Stimulated activated CD8-positive, alpha-beta memory T cell treated with anti-CD3 and anti-CD28 coated beads, Interleukin-2, amount 100 ng/mL, for 48 hours (primary cell): ENCODE measurements around the gene GRB10.
"Not testable (repeated sequence)": the region's sequence is repeated elsewhere in the genome, so short reads cannot be mapped to it uniquely, and the experiment has no call there.

Experiments
- DNase-seq, 2 donors: peaks; one replicate each; pipeline ENCODE4 v3.0.0-alpha.2; 2020; ENCODE audit warnings: low read depth in 2 of 2

Gene GRB10

GRCh38 chr7:50745336-50745735 lies 37.4 kb downstream of the GRB10 start:
- DNase-seq, result no peak

DNA sequence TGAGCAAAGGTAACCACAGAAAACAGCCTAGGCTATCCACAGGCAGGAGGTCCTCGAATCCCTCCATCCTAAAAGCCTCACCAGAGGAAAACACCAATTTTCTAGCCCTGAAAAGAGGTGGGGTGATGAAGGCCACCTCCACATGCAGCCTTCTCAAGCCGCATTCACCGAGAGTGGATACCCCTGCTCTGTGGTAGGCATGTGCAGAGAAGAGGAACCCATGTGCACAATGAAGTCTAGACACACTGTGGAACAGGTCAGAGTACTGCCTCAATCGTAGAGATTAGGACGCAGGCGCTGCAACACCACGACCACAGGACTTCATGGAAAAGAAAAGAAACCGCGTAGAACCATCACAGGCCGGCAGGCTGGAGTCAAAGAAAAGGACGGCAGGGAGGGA lies 38.8 kb downstream of the GRB10 start:
- no peak for DNase-seq

DNA sequence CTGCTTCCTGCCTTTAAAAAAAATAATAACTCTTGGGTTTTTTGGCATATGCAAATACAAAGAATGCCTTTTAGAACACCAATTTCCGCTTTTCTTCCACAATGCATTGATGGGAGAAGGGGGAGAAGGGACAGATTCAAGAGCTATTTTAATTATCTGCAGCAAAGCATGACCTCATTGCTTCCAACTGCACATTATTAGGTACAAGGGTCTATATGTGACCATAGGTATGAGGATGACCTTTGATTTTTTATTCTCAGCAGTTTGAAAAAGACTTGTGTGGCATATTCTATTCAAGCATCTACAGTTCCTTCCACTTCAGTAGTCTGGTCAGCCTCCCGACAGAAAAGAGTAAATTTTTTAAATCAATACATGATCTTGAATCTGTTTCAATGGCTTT lies 39.7 kb downstream of the GRB10 start:
- no peak for DNase-seq

- DNase-seq, result no peak
These were observed 40.3 kb downstream of the GRB10 start for GRCh38 chr7:50742401-50742800.

GRCh38 chr7:50739744-50740435 lies 42.8 kb downstream of the GRB10 start:
- peak; percentile 6 to 19 for DNase-seq

- no peak for DNase-seq
These were observed 43.8 kb downstream of the GRB10 start for GRCh38 chr7:50738932-50739331.

DNA sequence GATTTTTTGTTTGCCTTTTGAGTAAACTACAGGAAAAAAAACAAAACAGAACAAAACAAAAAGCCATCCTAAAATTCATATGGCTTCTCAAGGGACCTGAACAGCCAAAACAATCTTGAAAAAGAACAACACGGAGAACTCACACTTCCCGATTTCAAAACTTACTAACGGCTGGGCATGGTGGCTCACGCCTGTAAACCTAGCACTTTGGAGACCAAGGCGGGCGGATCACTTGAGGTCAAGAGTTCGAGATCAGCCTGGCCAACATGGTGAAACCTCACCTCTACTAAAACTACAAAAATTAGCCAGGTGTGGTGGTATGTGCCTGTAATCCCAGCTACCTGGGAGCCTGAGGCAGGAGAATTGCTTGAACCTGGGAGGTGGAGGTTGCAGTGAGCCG lies 46.9 kb downstream of the GRB10 start:
- not testable (repeated sequence) for DNase-seq

- DNase-seq, result no peak
These were observed 47.4 kb downstream of the GRB10 start for GRCh38 chr7:50735333-50735732.

DNA sequence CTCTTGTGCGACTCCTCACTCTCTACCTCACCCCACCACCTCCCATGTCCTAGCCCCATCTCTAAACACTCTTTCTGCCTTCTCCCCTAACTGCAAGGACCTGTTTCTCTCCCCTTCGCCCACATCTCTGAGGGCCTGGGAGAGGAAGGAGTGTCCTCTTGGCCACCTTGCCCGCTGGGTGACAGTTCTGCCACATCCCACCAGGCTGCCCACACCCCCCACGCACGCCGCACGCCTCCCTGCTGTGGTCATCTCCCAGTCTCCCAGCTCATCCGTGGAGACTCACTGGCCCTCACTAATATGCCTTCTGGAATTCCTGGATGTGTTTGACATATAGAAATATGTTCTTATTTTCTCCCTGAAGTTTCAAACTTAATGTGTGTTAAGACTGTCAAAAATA lies 48.5 kb downstream of the GRB10 start:
- no peak for DNase-seq

DNA sequence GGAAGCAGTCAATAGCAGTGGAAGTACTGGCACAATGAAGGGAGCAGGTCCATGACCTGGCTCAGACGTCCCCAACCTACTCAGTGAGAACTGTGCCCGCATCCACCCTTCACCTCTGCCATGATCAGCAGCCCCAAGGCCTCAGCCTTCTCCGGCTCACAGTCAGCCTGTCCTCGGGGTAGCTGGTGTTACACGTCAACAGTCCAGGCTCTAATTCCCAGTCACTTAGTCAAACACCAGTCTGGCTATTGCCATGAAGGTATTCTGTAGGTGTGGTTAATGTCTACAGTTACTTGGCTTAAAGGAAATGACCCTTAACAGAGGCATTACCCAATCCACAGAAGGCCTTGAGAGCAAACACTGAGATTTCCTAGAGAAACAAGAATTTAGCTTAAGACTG lies 49.1 kb downstream of the GRB10 start:
- no peak for DNase-seq

DNA sequence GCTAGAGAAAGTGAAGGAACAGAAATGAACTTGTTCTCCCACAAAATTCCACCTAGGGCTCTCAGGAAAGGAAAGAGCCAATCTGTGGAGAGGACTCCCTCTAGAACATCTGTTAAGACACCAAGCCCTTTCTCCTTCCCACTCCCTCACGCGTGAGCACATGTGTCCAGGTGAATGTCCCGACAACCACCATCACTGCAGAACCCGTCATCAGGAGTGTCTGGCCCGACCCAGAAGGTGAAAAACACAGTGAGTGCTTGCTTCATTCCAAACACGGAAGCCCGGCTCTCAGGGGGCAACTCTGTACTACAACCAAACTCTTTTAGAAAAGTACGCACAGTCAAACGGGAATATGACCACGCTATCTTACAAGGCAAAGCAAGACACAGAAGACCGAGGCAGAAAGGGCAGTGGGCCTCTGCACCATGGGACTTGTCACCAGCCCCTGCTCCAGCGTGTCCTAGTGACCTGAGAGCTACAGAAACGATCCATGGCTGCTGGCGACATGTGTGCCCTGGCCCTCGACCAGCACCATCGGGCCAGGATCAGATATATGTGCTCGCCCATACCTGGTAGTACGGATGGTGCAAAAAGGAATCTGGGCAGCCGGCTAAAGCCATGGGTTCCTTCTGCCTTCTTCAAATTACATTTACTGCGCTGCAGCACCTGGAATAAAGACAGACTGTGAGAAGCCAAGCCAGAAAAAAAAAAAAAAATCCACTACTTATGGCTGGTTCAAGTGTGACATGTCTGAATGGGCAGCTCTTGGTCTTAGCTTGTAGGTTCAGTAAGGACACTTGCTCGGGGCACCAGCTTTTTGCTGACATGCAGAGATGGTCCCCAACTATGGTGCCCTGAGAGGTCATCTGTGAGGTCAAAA lies 50.8 kb downstream of the GRB10 start:
- DNase-seq, result no peak

GRCh38 chr7:50730446-50731400 lies 52.0 kb downstream of the GRB10 start:
- DNase-seq, result no peak

- no peak for DNase-seq
These were observed 52.7 kb downstream of the GRB10 start for GRCh38 chr7:50729962-50730361.

GRCh38 chr7:50728184-50728583 lies 54.5 kb downstream of the GRB10 start:
- no peak for DNase-seq

DNA sequence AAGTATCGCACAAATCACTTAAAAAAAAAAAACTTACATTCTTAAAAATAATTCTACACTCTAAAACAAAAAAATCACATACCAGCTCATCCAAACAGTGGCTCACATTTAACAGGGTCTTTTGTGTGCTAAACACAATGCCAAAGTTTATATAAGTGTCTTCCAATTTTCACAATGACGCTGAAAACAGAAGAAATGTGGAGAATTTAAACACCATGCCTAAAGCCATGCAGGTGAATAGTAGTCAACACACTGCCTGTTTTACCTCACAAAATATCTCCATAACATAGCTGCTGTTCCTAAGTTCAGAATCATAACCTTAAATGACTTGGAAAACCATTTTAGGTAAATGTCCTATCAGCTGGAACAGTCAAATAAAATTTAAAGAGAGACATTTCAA lies 55.0 kb downstream of the GRB10 start:
- DNase-seq, result no peak

DNA sequence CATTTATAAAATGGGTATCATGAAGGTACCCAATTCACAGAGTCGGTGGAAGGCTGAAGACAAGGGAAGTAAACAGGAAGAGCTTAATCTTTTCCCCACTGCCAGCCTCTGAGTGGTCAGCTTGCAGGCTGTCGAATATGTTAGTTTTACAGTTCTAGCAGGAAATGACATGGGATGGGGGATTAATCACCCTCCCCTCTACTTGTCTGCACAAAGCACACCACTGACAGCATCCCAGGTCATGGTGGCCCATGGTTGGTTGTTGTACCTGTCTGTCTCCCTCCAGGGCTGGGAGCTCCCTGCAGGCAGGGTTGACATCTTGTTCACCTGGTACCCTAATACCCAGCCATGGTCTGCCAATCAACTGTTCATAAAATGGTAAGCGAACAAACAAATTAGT lies 55.6 kb downstream of the GRB10 start:
- DNase-seq, result no peak

GRCh38 chr7:50725774-50726173 lies 56.9 kb downstream of the GRB10 start:
- no peak for DNase-seq

GRCh38 chr7:50724526-50725520 lies 57.9 kb downstream of the GRB10 start:
- no peak for DNase-seq

DNA sequence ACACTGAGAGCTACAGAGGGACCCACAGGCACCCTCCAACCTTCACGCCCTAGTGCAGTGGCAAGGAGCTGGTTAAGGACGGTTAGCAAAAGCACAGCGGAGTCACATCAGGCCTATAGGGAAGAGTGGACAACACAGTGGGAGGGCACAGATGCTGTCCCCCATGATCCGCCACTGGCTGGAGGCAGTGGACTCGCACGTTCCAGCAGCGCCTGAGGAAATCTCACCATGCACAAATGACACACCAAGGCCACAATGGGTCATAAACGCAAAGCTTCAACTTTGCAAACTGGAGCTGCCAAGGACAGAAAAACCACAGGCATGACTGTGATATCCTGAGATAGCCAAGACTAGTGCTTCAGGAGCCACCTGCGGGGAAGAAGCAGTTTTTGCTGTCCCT lies 58.8 kb downstream of the GRB10 start:
- no peak for DNase-seq

- DNase-seq, result no peak
These were observed 59.5 kb downstream of the GRB10 start for GRCh38 chr7:50723173-50723572.
